HEK293 (cell line): ENCODE results near the gene ADM5.

Source experiments
- BCL11B ChIP-seq: fragments of 450-650 bp; formaldehyde crosslinking; IDR thresholded peaks from 2 replicates; pipeline ENCODE4 v1.5.1; 2016; ENCODE audit warnings: low read depth, missing biosample characterization, missing genetic modification characterization
- EGR2 ChIP-seq: fragments of 450-650 bp; formaldehyde crosslinking; IDR thresholded peaks from 2 replicates; pipeline ENCODE4 v1.5.1; 2016; ENCODE audit warnings: low read depth, missing biosample characterization, missing genetic modification characterization
- GLI4 ChIP-seq: fragments of 450-650 bp; formaldehyde crosslinking; IDR thresholded peaks from 2 replicates; pipeline ENCODE4 v1.5.1; 2016; ENCODE audit warnings: missing biosample characterization, missing genetic modification characterization
- KLF10 ChIP-seq: fragments of 450-650 bp; IDR thresholded peaks from 2 replicates; pipeline ENCODE4 v1.5.1; 2018; ENCODE audit warnings: missing biosample characterization, mild to moderate bottlenecking, missing genetic modification characterization
- SALL2 ChIP-seq: fragments of 450-650 bp; formaldehyde crosslinking; IDR thresholded peaks from 2 replicates; pipeline ENCODE4 v1.5.0; 2017; ENCODE audit warnings: missing biosample characterization, mild to moderate bottlenecking, missing genetic modification characterization, borderline replicate concordance
- SP7 ChIP-seq: fragments of 450-650 bp; formaldehyde crosslinking; IDR thresholded peaks from 2 replicates; pipeline ENCODE4 v1.5.1; 2016; ENCODE audit warnings: missing biosample characterization, missing genetic modification characterization
- ZNF184 ChIP-seq: fragments of 450-650 bp; IDR thresholded peaks from 2 replicates; pipeline ENCODE4 v1.5.1; 2018; ENCODE audit warnings: missing biosample characterization, mild to moderate bottlenecking, missing genetic modification characterization
- ZNF2 ChIP-seq: fragments of 450-650 bp; formaldehyde crosslinking; IDR thresholded peaks from 2 replicates; pipeline ENCODE4 v1.5.1; 2016; ENCODE audit warnings: missing biosample characterization, missing genetic modification characterization
- ZNF341 ChIP-seq: fragments of 450-650 bp; formaldehyde crosslinking; IDR thresholded peaks from 2 replicates; pipeline ENCODE4; 2016; ENCODE audit warnings: low read depth, missing biosample characterization, missing genetic modification characterization
- ZNF366 ChIP-seq: fragments of 450-650 bp; formaldehyde crosslinking; conservative IDR thresholded peaks from 2 replicates; pipeline ENCODE4 v1.5.1; 2016; ENCODE audit warnings: missing biosample characterization, missing genetic modification characterization
- ZNF510 ChIP-seq: fragments of 450-650 bp; formaldehyde crosslinking; IDR thresholded peaks from 2 replicates; pipeline ENCODE4 v1.5.1; 2018; ENCODE audit warnings: mild to moderate bottlenecking, missing genetic modification characterization, missing biosample characterization; ENCODE audit not compliant: insufficient replicate concordance
- ZNF530 ChIP-seq: fragments of 450-650 bp; formaldehyde crosslinking; IDR thresholded peaks from 2 replicates; pipeline ENCODE4 v1.5.1; 2016; ENCODE audit warnings: low read depth, missing biosample characterization, missing genetic modification characterization
- ZNF549 ChIP-seq: fragments of 450-650 bp; IDR thresholded peaks from 2 replicates; pipeline ENCODE4 v1.5.1; 2018; ENCODE audit warnings: missing biosample characterization, missing genetic modification characterization, mild to moderate bottlenecking, inconsistent platforms, moderate library complexity
- ZNF555 ChIP-seq: fragments of 450-650 bp; formaldehyde crosslinking; conservative IDR thresholded peaks from 2 replicates; pipeline ENCODE4 v1.5.1; 2017; ENCODE audit warnings: missing biosample characterization, mild to moderate bottlenecking, missing genetic modification characterization, inconsistent platforms
- ZNF561 ChIP-seq: fragments of 450-650 bp; IDR thresholded peaks from 2 replicates; pipeline ENCODE4 v1.5.1; 2018; ENCODE audit warnings: missing biosample characterization, missing genetic modification characterization, borderline replicate concordance
- ZNF629 ChIP-seq: fragments of 450-650 bp; formaldehyde crosslinking; IDR thresholded peaks from 2 replicates; pipeline ENCODE4 v1.5.1; 2017; ENCODE audit warnings: missing biosample characterization, missing genetic modification characterization
- ZNF654 ChIP-seq: fragments of 450-650 bp; formaldehyde crosslinking; IDR thresholded peaks from 2 replicates; pipeline ENCODE4 v1.5.1; 2016; ENCODE audit warnings: low read depth, missing biosample characterization, missing genetic modification characterization
- ZNF660 ChIP-seq: fragments of 450-650 bp; IDR thresholded peaks from 2 replicates; pipeline ENCODE4 v1.5.1; 2018; ENCODE audit warnings: missing biosample characterization, mild to moderate bottlenecking, missing genetic modification characterization
- ZNF76 ChIP-seq: fragments of 450-650 bp; formaldehyde crosslinking; IDR thresholded peaks from 2 replicates; pipeline ENCODE4; 2016; ENCODE audit warnings: low read depth, missing biosample characterization, missing genetic modification characterization, borderline replicate concordance
- ZXDB ChIP-seq: fragments of 450-650 bp; formaldehyde crosslinking; IDR thresholded peaks from 2 replicates; pipeline ENCODE4 v1.5.1; 2016; ENCODE audit warnings: missing biosample characterization, missing genetic modification characterization
- TF ChIP-seq, protein P1 (sequence below): fragments of 450-650 bp; formaldehyde crosslinking; IDR thresholded peaks from 2 replicates; pipeline ENCODE4 v1.5.1; 2016; ENCODE audit warnings: missing biosample characterization, missing genetic modification characterization, borderline replicate concordance
- TF ChIP-seq, protein P2 (sequence below): fragments of 450-650 bp; formaldehyde crosslinking; IDR thresholded peaks from 2 replicates; pipeline ENCODE4 v1.5.1; 2016; ENCODE audit warnings: missing biosample characterization, missing genetic modification characterization
- TF ChIP-seq, protein P3 (sequence below): fragments of 450-650 bp; formaldehyde crosslinking; IDR thresholded peaks from 2 replicates; pipeline ENCODE4 v1.5.1; 2016; ENCODE audit warnings: missing biosample characterization, missing genetic modification characterization
- TF ChIP-seq, protein P4 (sequence below): fragments of 450-650 bp; formaldehyde crosslinking; IDR thresholded peaks from 2 replicates; pipeline ENCODE4 v1.5.1; 2016; ENCODE audit warnings: missing biosample characterization, missing genetic modification characterization
- TF ChIP-seq, protein P5 (sequence below): fragments of 450-650 bp; formaldehyde crosslinking; IDR thresholded peaks from 2 replicates; pipeline ENCODE4 v1.5.1; 2016; ENCODE audit warnings: missing biosample characterization, missing genetic modification characterization
- TF ChIP-seq, protein P6 (sequence below): fragments of 450-650 bp; formaldehyde crosslinking; IDR thresholded peaks from 2 replicates; pipeline ENCODE4 v1.5.1; 2017; ENCODE audit warnings: missing biosample characterization, mild to moderate bottlenecking, missing genetic modification characterization, moderate library complexity

Gene ADM5

DNA sequence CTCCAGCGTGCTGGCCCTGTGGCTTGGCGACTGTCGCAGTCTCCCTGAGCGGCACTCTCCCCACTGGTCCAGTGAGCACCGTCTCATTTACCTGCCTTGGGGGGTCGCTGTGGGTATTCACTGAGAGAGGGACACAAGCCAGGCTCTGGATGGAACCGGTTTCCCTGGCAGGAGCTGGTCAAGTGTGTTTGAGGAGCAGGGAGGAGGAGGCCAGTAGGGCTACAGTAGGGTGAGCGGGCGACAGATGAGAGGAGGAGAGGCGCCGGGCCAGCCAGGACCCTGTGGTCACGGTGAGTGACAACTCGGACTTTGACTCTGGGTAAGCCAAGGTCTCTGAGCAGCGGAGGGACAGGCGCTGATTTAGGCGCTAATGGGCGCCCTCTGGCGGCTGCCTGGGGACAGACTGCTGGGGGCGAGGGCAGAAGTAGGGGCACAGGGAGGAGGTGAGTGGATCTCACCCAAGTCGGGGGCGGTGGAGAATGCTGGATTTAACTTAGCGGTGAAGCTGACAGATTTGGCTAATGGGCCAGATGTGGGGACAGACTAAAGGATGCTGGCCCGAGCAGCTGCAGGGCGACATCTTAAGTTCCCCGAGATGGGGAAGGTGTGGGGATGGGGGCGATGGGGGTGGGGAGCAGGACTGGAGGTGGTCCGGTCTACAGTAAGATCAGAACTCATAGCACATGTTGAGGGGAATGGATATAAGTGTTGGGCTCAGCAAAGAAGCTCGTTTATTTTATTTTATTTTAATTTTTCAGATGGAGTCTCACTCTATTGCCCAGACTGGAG is 17.1 kb upstream of the ADM5 start (continued):
- TF ChIP-seq, protein P1, sequence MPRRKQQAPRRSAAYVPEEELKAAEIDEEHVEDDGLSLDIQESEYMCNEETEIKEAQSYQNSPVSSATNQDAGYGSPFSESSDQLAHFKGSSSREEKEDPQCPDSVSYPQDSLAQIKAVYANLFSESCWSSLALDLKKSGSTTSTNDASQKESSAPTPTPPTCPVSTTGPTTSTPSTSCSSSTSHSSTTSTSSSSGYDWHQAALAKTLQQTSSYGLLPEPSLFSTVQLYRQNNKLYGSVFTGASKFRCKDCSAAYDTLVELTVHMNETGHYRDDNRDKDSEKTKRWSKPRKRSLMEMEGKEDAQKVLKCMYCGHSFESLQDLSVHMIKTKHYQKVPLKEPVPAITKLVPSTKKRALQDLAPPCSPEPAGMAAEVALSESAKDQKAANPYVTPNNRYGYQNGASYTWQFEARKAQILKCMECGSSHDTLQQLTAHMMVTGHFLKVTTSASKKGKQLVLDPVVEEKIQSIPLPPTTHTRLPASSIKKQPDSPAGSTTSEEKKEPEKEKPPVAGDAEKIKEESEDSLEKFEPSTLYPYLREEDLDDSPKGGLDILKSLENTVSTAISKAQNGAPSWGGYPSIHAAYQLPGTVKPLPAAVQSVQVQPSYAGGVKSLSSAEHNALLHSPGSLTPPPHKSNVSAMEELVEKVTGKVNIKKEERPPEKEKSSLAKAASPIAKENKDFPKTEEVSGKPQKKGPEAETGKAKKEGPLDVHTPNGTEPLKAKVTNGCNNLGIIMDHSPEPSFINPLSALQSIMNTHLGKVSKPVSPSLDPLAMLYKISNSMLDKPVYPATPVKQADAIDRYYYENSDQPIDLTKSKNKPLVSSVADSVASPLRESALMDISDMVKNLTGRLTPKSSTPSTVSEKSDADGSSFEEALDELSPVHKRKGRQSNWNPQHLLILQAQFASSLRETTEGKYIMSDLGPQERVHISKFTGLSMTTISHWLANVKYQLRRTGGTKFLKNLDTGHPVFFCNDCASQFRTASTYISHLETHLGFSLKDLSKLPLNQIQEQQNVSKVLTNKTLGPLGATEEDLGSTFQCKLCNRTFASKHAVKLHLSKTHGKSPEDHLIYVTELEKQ (tag by site-specific recombination) = 0 out of 2 replicates have a peak, but pooled peaks have one; percentile 55
- TF ChIP-seq ZNF2 (tag by site-specific recombination) (peak; percentile 98), ZNF549 (no peak), ZNF76 (tag by site-specific recombination) (peak; percentile 33; the same call in 1 of the 2 replicates), SALL2 (tag by site-specific recombination) (no peak), KLF10 (tag by site-specific recombination) (no peak), ZNF510 (tag by site-specific recombination) (no peak), ZNF629 (peak; percentile 35; the same call in 1 of the 2 replicates), GLI4 (tag by site-specific recombination) (no peak), ZNF341 (tag by site-specific recombination) (no peak), SP7 (tag by site-specific recombination) (peak; percentile 63), ZNF184 (tag by site-specific recombination) (no peak), ZNF530 (tag by site-specific recombination) (no peak), EGR2 (tag by site-specific recombination) (peak; percentile 63), BCL11B (tag by site-specific recombination) (0 out of 2 replicates have a peak, but pooled peaks have one; percentile 17), ZNF555 (tag by site-specific recombination) (no peak), ZNF366 (peak; percentile 36; the same call in 1 of the 2 replicates), ZNF660 (tag by site-specific recombination) (0 out of 2 replicates have a peak, but pooled peaks have one; percentile 52), ZXDB (tag by site-specific recombination) (peak; percentile 55; the same call in 1 of the 2 replicates), ZNF561 (peak; percentile 71), ZNF654 (tag by site-specific recombination) (peak; percentile 23; the same call in 1 of the 2 replicates)
- TF ChIP-seq, protein P2, sequence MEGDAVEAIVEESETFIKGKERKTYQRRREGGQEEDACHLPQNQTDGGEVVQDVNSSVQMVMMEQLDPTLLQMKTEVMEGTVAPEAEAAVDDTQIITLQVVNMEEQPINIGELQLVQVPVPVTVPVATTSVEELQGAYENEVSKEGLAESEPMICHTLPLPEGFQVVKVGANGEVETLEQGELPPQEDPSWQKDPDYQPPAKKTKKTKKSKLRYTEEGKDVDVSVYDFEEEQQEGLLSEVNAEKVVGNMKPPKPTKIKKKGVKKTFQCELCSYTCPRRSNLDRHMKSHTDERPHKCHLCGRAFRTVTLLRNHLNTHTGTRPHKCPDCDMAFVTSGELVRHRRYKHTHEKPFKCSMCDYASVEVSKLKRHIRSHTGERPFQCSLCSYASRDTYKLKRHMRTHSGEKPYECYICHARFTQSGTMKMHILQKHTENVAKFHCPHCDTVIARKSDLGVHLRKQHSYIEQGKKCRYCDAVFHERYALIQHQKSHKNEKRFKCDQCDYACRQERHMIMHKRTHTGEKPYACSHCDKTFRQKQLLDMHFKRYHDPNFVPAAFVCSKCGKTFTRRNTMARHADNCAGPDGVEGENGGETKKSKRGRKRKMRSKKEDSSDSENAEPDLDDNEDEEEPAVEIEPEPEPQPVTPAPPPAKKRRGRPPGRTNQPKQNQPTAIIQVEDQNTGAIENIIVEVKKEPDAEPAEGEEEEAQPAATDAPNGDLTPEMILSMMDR (tag by site-specific recombination) = peak; percentile 98
- TF ChIP-seq, protein P3, sequence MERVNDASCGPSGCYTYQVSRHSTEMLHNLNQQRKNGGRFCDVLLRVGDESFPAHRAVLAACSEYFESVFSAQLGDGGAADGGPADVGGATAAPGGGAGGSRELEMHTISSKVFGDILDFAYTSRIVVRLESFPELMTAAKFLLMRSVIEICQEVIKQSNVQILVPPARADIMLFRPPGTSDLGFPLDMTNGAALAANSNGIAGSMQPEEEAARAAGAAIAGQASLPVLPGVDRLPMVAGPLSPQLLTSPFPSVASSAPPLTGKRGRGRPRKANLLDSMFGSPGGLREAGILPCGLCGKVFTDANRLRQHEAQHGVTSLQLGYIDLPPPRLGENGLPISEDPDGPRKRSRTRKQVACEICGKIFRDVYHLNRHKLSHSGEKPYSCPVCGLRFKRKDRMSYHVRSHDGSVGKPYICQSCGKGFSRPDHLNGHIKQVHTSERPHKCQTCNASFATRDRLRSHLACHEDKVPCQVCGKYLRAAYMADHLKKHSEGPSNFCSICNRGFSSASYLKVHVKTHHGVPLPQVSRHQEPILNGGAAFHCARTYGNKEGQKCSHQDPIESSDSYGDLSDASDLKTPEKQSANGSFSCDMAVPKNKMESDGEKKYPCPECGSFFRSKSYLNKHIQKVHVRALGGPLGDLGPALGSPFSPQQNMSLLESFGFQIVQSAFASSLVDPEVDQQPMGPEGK (tag by site-specific recombination) = peak; percentile 92
- TF ChIP-seq, protein P4, sequence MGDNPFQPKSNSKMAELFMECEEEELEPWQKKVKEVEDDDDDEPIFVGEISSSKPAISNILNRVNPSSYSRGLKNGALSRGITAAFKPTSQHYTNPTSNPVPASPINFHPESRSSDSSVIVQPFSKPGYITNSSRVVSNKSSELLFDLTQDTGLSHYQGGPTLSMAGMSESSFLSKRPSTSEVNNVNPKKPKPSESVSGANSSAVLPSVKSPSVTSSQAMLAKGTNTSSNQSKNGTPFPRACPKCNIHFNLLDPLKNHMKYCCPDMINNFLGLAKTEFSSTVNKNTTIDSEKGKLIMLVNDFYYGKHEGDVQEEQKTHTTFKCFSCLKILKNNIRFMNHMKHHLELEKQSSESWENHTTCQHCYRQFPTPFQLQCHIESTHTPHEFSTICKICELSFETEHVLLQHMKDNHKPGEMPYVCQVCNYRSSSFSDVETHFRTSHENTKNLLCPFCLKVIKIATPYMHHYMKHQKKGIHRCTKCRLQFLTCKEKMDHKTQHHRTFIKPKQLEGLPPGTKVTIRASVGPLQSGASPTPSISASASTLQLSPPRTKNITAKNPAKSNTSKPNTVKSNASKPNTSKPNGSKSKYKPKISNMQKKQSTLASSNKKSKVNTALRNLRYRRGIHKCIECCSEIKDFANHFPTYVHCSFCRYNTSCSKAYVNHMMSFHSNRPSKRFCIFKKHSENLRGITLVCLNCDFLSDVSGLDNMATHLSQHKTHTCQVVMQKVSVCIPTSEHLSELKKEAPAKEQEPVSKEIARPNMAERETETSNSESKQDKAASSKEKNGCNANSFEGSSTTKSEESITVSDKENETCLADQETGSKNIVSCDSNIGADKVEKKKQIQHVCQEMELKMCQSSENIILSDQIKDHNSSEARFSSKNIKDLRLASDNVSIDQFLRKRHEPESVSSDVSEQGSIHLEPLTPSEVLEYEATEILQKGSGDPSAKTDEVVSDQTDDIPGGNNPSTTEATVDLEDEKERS (tag by site-specific recombination) = no peak
- TF ChIP-seq, protein P5, sequence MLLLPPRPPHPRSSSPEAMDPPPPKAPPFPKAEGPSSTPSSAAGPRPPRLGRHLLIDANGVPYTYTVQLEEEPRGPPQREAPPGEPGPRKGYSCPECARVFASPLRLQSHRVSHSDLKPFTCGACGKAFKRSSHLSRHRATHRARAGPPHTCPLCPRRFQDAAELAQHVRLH (tag by site-specific recombination) = peak; percentile 89
- TF ChIP-seq, protein P6, sequence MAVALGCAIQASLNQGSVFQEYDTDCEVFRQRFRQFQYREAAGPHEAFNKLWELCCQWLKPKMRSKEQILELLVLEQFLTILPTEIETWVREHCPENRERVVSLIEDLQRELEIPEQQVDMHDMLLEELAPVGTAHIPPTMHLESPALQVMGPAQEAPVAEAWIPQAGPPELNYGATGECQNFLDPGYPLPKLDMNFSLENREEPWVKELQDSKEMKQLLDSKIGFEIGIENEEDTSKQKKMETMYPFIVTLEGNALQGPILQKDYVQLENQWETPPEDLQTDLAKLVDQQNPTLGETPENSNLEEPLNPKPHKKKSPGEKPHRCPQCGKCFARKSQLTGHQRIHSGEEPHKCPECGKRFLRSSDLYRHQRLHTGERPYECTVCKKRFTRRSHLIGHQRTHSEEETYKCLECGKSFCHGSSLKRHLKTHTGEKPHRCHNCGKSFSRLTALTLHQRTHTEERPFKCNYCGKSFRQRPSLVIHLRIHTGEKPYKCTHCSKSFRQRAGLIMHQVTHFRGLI (tag by site-specific recombination) = no peak
